NCI-H82 treated with DMSO at 0.1 percent for 48 hours (cell line): ENCODE results near the gene PPP1R27.

Source experiments
- DNase-seq: peaks from one replicate; lab custom pipeline; 2025; ENCODE audit not compliant: unreplicated experiment; lab: John Stamatoyannopoulos, UW

Gene PPP1R27

DNA sequence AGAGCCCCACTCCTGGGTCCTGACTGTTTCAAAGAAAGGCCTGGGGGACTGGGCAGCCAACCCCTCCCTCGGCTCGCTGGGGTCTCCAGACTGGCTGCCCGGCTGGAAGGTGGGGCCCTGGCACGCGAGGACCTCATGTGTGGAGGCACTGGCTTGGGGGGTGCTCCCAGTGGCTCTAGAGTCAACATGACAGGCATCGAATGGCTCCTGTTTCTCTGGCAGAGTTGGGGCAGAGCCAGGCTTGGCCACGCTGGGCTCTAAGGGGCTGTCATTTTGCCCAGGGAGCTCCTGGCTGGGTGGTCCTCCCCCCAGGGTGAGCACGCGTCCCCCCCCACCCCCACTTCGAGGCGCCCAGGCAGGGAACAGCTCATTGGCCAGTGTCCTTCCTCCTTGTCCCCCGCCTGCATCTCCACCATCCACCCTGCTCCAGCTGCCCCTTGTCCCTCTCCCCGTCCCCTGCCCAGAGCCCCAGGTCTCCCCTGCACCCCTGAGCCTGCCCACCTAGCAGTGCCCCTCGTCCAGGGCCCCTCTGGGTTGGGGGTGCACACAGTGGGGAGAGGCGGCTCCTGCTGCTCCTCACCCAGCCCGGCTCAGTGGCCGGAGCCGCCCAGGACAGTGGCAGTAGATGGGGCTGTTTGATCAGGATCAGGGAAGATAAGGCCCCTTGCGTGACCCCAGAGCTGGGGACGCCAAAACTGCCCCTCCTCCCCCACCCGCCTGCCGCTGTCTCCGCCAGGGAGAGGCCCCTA lies 28.2 kb downstream of the PPP1R27 start:
- DNase-seq: no peak

DNA sequence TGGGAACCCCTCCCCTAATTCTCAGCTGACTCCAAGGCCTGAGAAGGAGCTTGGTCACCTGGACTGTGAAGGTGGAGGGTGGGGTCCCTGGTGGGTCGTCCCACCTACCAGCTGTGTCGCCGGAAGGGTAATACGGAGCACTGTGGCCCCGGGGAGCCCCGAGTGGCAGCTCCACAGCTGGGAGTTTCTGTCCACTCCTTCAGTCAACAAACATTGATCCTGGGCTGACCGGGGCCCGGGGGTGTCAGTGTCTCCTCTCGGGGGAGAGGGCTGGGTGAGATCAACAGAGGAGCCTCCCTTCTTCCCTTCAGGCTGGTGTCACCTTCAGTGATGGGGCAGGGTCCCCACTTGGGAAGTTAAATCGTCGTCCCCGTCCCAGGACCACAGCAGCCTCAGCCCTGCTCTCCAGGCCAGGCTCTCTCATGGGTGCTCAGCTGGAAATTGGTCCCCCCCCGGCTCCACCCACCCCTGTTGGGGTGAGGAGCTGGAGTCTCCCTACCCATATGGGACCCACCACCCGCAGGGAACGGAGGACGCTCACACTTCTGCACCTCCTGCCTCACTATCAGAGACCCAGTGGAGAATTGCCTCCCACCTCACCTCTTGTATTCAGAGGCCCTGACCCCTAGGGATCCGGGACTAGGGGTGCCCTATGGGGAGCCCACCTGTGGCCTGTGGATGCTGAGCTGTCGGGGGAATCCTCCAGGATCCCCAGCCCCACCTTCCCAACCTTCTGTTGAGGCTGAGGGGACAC lies 29.0 kb downstream of the PPP1R27 start:
- DNase-seq: no peak

DNA sequence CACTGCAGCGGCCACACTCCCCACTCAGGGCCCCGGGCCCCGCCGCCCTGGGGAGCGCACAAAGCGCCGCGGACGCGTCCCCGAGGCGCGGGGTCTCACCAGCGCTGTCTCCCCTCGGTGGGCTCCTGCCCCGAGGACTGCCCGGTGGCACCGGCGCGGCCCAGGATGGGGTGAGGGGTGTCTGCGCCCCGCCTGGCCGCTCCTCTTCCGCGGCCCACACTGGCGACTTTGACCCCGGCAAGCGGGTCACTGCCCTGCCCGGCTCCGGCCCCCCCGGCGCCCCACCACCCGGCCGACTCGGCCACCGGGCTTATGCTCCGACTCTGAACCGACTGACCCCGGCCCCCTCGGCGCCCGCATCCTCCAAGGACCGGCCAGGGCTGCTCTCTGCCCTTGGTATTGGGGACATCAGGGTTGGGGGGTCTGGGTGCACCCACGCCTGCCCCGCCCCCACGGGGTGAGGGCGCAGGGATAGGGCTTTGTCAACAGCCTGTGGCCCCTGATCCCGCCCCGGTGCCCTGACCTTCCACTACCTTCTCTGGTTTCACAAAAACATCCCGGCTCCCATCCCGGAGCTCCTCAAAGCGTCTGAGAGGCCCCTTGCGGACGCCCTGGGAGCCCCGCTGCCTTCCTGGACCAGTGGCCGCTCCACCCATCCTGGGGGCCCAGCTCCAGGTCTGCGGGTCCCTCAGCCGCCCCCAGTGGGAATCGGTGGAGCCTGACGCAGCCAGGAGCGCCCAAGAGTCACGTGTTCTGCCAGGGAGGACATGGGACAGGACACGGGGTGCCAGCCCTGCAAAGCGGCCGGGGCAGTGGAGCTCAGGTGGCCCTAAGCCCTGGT lies 30.1 kb downstream of the PPP1R27 start:
- no peak for DNase-seq

DNA sequence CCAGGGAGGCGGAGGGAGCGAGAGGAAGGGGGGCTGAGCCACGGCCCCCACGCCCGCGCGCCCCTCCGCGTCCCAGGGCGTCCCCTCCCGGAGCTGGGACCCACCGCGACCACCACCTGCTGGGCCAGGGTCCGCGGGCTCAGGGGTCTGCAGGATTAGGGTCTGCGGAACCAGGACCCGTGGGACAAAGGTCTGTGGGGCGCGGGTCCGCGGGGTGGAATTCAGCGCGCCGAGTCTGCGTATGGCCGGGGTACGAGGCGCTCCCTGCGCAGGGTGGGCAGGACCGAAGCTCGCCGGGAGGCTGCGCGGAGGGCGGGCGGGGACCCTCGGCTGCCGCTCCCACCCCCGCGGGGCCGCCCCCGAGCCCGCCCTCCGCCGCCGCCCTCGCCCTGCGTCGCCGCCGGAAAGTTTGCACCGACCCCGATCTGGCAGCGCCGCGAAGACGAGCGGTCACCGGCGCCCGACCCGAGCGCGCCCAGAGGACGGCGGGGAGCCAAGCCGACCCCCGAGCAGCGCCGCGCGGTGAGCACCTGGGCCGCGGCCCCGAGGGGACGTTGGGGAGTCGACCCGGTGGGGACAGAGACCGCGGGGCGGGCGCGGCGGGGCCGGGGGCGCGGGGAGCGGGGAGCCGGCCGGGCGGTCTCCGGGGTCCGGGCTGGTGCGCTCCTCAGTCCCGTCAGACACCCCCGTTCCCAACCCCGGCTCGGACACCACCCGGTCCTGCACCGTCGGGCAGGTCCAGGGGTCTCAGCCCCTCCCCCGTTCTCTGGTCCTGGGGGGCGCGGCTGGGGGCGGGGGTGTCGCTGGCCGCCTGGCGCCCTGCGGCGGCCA lies 30.9 kb downstream of the PPP1R27 start, which contains the start of gene GCGR:
Gene GCGR, plus strand, starts transcription at position 423 of the 831 bp plus-strand sequence. CDS start 4,869 bp downstream, outside the sequence.
- no peak for DNase-seq

DNA sequence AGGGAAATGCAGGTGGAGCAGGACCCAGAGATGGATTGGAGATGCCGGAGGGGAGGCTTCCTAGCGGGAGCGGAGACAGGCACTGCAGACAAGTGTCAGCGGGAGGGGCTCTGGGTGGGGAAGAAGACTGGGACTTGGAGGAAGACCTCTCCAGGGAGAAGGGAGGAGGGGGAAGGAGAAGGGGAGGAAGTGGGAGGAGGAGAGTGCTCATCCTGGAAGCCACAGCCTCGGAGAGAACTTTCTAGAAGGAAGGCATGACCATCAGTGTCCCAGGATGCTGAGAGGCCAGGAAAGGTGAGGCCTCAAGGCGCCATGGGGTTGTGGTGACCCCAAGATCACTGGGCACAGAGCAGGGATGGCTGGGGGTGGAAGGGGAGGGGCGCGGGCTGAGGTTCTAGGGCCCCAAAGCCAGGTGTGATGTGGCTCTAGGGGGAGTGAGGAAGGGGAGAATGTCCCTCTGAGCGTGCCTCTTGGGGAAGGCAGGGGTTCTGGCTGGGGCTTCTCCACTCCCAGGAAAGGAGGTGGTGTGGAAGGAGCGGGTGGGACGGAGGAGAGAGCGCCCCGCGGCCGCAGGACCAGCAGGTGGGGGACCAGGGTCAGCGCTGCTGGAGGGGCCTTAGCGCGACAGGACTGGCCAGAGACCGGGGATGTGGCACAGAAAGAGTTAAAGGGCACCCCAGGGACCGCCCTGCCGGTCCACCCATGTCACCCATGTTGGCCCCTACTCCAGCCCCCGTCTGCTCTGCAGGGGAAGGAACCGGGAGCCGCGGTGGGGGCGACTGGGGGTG lies 31.8 kb downstream of the PPP1R27 start:
- DNase-seq: no peak

DNA sequence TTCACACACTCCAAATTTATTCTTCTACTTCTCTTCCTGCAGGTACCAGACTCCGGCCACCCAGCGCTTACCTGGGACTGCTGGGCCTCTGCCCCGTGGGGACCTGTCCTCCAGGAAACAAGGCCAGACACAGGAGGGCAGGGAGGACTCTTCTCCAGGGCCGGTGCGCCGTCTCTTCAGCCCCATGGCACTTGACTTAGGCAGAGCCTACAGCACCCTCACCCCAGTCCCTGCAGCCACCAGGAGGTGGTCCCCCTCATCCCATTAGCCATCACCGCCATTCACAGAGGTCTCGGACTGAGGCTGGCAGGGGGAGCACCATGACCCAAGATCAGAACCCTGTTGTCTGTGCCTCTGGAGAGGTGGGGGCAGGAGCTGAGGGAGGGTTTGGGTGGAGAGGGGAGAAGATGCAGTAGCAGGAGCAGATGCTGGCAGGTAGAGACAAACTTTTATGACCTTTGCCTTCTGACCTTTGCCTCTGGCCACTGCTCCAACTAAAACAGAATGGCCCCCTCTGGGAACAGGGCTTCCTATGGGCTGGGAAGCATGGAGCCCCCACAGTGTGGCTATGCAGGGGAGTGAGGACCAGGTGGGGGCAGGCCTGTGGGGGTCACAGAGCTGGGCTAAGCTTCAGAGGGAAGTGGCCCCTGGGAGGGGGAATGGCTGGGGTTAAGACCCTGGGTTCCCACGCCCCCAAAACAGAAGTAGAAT lies 32.6 kb downstream of the PPP1R27 start:
- DNase-seq: no peak

DNA sequence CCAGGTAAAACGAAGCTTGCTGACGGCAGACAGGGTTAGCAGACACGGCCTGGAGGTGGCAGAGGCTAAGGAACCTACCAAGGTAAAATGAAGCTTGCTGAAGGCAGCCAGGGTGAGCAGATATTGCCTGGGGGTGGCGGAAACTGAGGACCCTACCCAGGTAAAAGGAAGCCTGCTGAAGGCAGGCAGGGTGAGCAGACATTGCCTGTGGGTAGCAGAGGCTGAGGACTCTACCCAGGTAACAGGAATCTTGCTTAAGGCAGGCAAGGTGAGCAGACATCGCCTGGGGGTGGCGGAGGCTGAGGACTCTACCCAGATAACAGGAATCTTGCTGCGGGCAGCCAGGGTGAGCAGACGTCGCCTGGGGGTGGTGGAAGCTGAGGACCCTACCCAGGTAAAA lies 33.5 kb downstream of the PPP1R27 start:
- DNase-seq: no peak

DNA sequence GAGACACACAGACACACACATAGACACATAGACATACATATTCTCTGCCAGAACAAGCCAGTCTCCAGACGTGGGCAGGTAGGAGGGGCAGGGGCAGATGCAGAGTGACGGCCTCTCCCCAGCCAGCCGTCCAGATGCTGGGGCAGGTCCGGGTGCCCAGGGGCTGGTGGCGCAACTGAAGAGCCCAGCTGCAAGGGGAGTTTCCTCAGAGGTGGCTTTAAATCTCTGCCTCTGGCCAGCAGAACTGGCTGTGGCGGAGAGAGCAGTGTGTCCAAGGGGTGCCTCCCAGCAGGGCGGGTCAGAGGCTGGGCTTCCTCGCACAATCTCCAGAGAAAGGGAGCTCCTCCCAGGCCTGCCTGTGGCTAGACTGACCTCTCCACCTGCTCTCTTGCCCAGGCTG lies 40.3 kb downstream of the PPP1R27 start:
- no peak for DNase-seq

DNA sequence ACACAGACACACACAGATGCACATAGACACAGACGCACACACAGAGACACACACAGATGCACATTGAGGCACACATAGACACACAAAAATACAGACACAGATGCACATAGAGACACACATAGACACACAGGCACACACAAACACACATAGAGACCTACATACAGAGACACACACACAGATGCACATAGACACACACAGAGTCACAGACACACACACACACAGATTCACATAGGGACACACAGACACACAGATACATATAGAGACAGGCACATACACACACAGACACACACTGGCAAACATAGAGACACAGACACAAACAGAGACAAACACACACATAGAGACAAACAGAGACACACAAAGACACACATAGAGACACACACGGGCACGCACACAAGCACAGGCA lies 40.8 kb downstream of the PPP1R27 start:
- DNase-seq: no peak

DNA sequence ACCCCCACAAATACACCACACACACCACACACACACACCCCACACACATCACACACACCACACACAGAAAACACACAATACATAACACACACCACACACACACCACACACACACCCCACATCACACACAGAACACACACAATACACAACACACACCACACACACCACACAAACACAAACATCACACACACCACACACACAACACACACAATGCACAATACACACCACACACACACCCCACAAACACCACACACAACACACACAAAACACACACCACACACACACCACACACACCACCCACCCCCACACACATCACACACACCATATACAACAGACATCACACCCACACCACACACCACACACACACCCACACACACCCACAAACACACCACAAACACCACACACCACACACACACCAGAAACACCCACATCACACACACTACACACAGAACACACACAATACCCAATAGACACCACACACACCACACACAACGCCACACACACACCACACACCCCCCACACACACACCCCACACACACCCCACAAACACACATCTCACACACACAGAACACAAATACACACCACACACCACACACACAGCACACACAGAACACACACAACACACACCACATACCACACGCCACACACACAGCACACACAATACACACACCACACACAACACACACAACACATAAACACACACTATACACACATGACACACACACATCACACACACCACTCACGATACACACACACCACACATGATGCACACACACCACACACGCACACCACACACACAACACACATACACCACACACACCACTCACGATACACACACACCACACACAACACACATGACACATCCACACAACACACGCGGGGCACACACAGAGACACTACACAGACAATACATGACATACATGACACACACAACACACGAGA lies 41.9 kb downstream of the PPP1R27 start:
- DNase-seq: no peak
